Activated CD4-positive, alpha-beta memory T cell treated with anti-CD3 and anti-CD28 coated beads, Interleukin-2, amount 10 ng/mL, durations not matched to agents 7 days and 5 days (primary cell): ENCODE measurements around the gene RRAS2. TPM values are rescaled to one million over a fixed set of nuclear protein-coding genes. Genes with fewer than 3 reads are reported as not detected.

Source experiments
- CTCF ChIA-PET: fragments of 350-600 bp; sonication (Branson Sonifier 250); formaldehyde crosslinking; loops from one replicate; lab custom pipeline; 2021; ENCODE audit warnings: antibody characterized with exemption, inconsistent platforms; lab: Charles Lee
- POLR2A ChIA-PET: fragments of 350-600 bp; sonication (Branson Sonifier 250); formaldehyde crosslinking; loops from one replicate; lab custom pipeline; 2021; ENCODE audit warnings: antibody characterized with exemption; lab: Charles Lee
- DNase-seq: peaks from one replicate; pipeline ENCODE4 v3.0.0-alpha.2; 2020
- H3K27ac Mint-ChIP-seq: one replicate; pipeline ENCODE4 v1.8.0; 2021; ENCODE audit warnings: mild to moderate bottlenecking, mixed read lengths
- H3K27me3 Mint-ChIP-seq: one replicate; pipeline ENCODE4 v1.8.0; 2021; ENCODE audit warnings: mixed read lengths
- H3K36me3 Mint-ChIP-seq: one replicate; pipeline ENCODE4 v1.8.0; 2021; ENCODE audit warnings: low read depth, mixed read lengths
- H3K4me1 Mint-ChIP-seq: one replicate; pipeline ENCODE4 v1.8.0; 2021; ENCODE audit warnings: mixed read lengths
- H3K4me3 Mint-ChIP-seq: one replicate; pipeline ENCODE4 v1.8.0; 2021; ENCODE audit warnings: mild to moderate bottlenecking, mixed read lengths
- H3K9me3 Mint-ChIP-seq: one replicate; pipeline ENCODE4 v1.8.0; 2021; ENCODE audit warnings: mixed read lengths
- total RNA-seq, 2 experiments: library from RNA; stranded (reverse); gene quantifications; one replicate each; pipeline ENCODE4 v1.2.3, GENCODE V29; 2021

The RRAS2 gene
- total RNA-seq, 2 experiments from 2014 or later: 55.7 to 58.5 TPM

DNA sequence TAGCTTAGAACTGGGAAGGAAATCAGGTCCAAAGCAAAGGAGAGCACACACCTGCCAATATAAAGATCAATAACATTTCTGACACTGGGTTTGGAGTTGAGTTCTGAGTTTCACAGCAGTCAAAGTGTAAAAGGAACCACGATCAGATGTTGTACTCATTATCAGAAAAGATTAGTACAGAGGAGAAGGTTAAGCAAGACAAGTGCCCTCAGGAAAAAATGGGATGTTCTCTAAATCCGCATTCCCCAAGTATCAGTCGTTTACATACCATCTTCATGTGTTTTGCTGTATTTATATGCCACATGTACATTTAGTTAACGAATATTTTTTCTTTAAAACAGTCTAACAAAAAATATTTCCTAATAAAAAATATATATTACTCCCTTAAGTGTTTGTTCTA is 23.0 kb upstream of the RRAS2 start:
- Mint-ChIP-seq H3K27ac (no peak overlapping the region), H3K4me3 (no peak overlapping the region), H3K9me3 (no peaks in the 10 kb centered on the region), H3K4me1 (peaks cover 22% of the 10 kb centered on the region), H3K36me3 (no peaks in the 10 kb centered on the region), H3K27me3 (peaks cover 9% of the 10 kb centered on the region)
- ChIA-PET CTCF (interaction anchor here (1.0 to 1.5 kb wide), 2 partner anchors 69 to 72 kb away, joined by 3 read pairs; no protein-coding TSS in a partner anchor), POLR2A (no interaction called here)
- no peak for DNase-seq

DNA sequence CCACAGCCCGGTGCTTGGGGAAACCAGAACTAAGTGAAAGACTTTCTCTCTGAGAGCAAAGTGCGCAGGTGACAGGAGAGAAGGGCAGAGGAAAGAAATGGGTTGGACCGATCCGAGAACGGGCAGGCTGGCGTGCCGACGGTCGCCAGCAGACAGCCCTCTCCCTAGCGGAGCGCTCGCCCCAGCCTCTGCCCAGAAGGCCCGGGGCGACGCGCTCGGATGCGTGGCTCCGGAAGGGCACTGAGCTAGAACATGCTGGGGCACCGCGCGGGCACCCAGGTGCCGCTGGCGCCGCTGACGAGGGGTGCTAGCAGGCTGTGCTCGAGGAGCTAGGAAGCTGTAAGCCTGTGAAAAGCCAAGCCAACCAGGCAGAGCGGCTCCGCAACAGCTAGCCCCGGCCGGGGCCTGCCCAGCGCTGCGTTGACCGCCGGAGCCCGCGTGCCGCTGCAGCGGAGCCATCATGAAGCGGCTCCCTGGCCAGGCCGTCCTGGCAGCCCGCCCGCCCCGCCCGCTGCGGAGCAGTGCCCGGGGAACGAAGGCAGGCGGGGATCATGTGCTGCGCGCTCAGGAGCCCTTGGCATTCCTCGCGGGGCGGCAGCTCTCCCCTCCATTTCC is 22.1 kb upstream of the RRAS2 start:
- Mint-ChIP-seq H3K27me3 (peaks cover 9% of the 10 kb centered on the region), H3K9me3 (no peaks in the 10 kb centered on the region), H3K27ac (no peak overlapping the region), H3K4me1 (peaks cover 28% of the 10 kb centered on the region), H3K4me3 (peak overlapping the region; percentile 60), H3K36me3 (no peaks in the 10 kb centered on the region)
- ChIA-PET CTCF (interaction anchor here (0.6 to 1.5 kb wide), 8 partner anchors 11 to 418 kb away, joined by 3 to 5 read pairs (median 3); no protein-coding TSS in a partner anchor), POLR2A (interaction anchor here (0.7 kb wide), 2 partner anchors 19 to 46 kb away, joined by 3 to 4 read pairs; no protein-coding TSS in a partner anchor)
- DNase-seq: peak; percentile 52

DNA sequence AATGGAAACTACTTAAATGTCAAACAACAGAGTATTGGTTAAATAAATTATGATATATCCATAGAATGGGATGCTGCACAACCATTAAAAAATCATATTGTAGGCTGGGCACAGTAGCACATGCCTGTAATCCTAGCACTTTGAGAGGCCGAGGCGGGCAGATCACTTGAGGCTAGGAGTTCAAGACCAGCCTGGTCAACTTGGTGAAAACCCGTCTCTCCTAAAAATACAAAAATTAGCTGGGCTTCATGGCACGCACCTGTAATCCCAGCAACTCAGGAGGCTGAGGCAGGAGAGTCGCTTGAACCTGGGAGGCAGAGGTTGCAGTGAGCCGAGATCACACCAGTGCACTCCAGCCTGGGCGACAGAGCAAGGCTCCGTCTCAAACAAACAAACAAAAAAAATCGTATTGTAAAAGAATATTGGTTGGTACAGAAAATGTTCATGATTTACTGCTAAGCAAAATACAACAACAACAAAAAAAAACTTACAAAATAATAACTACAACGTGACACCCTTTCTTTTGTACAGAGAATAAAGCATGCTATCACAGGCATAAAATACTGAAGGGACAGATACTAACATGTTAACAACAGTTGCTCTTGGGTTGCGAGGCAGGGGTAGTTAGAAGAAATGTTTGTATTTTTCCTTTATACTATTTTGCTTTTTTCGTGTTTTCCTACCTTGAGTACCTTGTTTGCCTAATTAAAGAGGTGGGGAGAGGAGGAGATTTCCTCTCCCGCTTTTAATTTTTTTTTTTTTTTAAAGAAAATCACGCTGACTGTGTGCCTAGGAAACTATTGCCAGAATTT is 21.3 kb upstream of the RRAS2 start:
- Mint-ChIP-seq H3K9me3 (no peaks in the 10 kb centered on the region), H3K36me3 (no peaks in the 10 kb centered on the region), H3K4me1 (peaks cover 34% of the 10 kb centered on the region), H3K4me3 (peak overlapping the region; percentile 60), H3K27ac (no peak overlapping the region), H3K27me3 (peaks cover 9% of the 10 kb centered on the region)
- POLR2A ChIA-PET: interaction anchor here (1.0 to 1.2 kb wide), 3 partner anchors 8 to 80 kb away, joined by 3 to 4 read pairs (median 3); no protein-coding TSS in a partner anchor
- no peak for DNase-seq
- CTCF ChIA-PET: interaction anchor here (0.6 to 1.5 kb wide), 6 partner anchors 8 to 417 kb away, joined by 3 to 4 read pairs (median 3); no protein-coding TSS in a partner anchor

DNA sequence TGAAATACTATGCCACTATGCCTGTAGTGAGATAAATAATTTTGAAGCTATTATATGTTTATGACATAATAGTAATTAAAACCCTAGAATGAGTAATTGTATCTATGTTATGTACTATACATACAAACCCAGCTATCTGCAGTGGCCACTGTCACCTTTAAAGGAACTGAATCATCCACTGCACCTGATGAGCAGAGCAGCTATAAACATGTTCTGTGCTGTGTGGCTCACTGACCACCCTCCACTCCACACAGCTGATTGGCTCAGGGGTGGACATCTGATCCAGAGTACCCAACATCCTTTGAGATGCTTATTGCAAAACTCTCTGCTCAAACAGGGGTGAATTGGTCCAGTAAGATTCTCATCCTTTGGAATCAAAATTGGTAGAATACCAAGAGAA is 19.2 kb upstream of the RRAS2 start:
- CTCF ChIA-PET: interaction anchor here (1.0 to 1.8 kb wide), 4 partner anchors 12 to 77 kb away, joined by 3 to 5 read pairs (median 4); no protein-coding TSS in a partner anchor
- H3K27ac Mint-ChIP-seq: no peak overlapping the region
- H3K4me3 Mint-ChIP-seq: no peak overlapping the region
- POLR2A ChIA-PET: interaction anchor here (1.2 to 1.3 kb wide), 3 partner anchors 9 to 36 kb away, joined by 3 to 4 read pairs (median 3); no protein-coding TSS in a partner anchor
- DNase-seq: no peak
- H3K4me1 Mint-ChIP-seq: peaks cover 54% of the 10 kb centered on the region
- peaks cover 9% of the 10 kb centered on the region for H3K27me3 Mint-ChIP-seq
- H3K9me3 Mint-ChIP-seq: no peaks in the 10 kb centered on the region
- H3K36me3 Mint-ChIP-seq: no peaks in the 10 kb centered on the region

DNA sequence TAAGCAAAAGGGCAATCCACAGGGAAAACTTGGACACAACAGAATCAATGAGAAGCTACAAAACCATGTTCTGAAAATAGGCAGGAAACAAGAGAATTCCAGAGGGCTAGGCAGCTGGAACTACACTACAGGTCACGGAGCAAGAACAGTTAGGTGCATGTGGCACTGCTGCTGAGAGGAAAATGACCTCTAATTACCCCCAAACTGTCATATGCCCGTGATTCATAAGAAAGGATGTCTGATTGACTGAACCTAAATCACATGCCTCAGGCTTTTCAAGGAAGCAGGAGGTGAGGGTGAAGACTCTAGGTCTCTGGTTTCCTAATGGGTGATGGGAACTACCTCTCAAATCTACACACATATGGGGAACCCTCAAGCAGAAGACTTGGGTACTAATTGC is 17.9 kb upstream of the RRAS2 start:
- no peaks in the 10 kb centered on the region for H3K9me3 Mint-ChIP-seq
- peaks cover 4% of the 10 kb centered on the region for H3K27me3 Mint-ChIP-seq
- H3K4me1 Mint-ChIP-seq: peaks cover 59% of the 10 kb centered on the region
- no peaks in the 10 kb centered on the region for H3K36me3 Mint-ChIP-seq
- no peak for DNase-seq
- H3K4me3 Mint-ChIP-seq: no peak overlapping the region
- CTCF ChIA-PET: interaction anchor here (1.8 kb wide), 1 partner anchor 76 kb away, joined by 4 read pairs; no protein-coding TSS in a partner anchor
- H3K27ac Mint-ChIP-seq: no peak overlapping the region
- POLR2A ChIA-PET: no interaction called here

DNA sequence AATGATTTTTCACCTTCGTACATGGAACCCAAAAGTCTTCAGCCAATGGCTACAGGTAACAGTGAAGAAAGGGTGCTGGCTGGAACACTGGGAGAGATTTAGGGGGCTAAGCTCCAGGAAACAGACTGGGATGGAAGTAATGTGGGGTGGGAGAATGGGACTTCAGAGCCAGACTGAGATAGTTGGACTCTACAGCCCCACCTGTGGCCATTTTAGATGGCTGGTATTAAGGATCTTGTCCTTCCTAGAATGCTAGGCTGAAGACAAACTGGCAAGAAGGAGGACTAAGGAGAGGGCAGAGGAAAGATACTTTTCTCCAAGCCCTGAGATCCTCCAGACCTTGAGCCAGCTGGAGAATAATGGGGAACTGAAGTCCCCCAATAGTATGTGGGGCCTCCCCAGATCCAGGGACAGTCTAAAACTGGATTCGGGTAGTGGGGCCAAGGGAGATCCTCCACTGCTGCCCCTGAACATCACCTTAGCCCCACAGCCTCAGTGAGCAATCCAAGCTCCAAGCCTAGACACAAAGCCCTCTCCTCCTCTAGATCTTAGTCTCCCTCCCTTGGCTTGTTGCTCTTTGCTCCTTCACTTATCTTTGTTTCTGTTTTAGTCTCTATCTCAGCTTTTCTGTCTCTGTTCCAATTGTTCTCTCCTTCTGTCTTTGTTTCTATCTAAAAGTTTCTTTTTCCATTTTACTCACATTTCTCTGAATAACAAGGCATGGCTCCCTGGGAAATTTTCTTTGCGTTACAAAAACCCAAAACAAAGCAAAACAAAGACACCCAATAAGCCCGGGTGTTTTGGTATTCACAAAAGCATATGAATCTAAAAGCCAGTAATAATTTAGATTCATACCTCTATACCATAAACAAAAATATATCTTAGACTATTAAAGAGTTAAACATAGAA is 16.2 kb upstream of the RRAS2 start:
- ChIA-PET POLR2A (interaction anchor here (0.8 to 2.0 kb wide), 6 partner anchors 8 to 72 kb away, joined by 3 to 8 read pairs (median 4); no protein-coding TSS in a partner anchor), CTCF (interaction anchor here (0.7 to 1.7 kb wide), 5 partner anchors 10 to 80 kb away, joined by 3 to 7 read pairs (median 4); no protein-coding TSS in a partner anchor)
- Mint-ChIP-seq H3K27ac (peak overlapping the region; percentile 72), H3K9me3 (no peaks in the 10 kb centered on the region), H3K36me3 (no peaks in the 10 kb centered on the region), H3K4me1 (peaks cover 56% of the 10 kb centered on the region), H3K27me3 (peaks cover 4% of the 10 kb centered on the region), H3K4me3 (peak overlapping the region; percentile 10)
- no peak for DNase-seq

DNA sequence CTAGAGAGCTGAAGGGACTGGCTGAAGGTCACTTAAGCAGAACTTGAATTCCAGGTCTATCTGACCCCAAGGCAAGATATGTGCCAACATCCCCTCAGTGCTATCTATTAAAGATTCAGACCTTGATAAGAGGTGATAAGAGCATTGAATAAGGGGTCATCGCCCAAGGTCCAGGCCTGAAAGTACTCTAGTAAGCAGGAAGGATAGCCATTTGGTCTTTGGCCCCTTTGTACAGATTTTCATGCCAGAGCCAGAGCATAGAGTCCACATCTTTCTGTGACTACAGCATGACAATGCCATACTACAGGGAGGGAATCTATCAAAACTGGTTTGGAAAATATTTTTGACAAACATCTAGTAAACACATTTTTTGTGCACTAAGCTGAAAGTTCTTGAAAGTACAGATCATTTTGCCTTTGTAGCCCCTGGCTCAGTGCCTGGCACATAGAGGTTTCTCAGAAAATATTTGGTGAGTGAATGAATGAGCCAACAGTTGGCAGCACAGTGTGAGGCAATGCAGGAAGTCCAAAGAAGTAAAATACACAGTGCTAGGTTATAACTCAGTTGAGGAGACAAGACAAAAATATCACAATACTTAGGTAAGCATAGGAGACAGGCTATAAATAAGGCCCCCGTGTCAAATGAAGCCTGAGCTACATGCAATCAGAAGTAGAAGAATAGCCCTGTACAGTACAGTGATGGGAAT is 15.1 kb upstream of the RRAS2 start:
- Mint-ChIP-seq H3K27me3 (peaks cover 4% of the 10 kb centered on the region), H3K36me3 (no peaks in the 10 kb centered on the region), H3K9me3 (no peaks in the 10 kb centered on the region), H3K4me1 (peaks cover 60% of the 10 kb centered on the region), H3K27ac (peak overlapping the region; percentile 13), H3K4me3 (no peak overlapping the region)
- no peak for DNase-seq
- ChIA-PET CTCF (interaction anchor here (0.7 to 1.7 kb wide), 4 partner anchors 30 to 81 kb away, joined by 4 to 7 read pairs (median 4); no protein-coding TSS in a partner anchor), POLR2A (interaction anchor here (0.8 to 2.0 kb wide), 8 partner anchors 7 to 71 kb away, joined by 3 to 8 read pairs (median 3); no protein-coding TSS in a partner anchor)

DNA sequence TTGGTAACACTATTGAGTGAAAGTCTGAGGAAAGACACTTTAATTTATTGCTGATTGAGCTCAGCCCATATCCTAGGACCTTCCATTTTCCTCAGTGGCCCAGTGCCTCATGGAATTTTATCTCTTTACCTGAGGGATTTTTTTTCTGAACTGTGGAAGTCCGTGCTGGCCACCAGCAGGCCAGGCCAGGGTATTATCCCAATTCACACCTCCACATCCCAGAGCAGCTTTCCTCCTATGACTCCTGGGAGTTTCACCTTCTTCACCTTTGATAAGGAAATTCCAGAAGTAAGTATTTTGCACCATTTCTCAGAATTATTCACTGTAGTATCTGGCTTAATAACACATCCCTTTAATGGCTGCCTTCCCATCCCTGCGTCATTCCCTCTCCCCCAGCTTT is 13.0 kb upstream of the RRAS2 start:
- CTCF ChIA-PET: no interaction called here
- H3K27ac Mint-ChIP-seq: no peak overlapping the region
- H3K4me1 Mint-ChIP-seq: peaks cover 69% of the 10 kb centered on the region
- H3K9me3 Mint-ChIP-seq: no peaks in the 10 kb centered on the region
- H3K36me3 Mint-ChIP-seq: no peaks in the 10 kb centered on the region
- no peaks in the 10 kb centered on the region for H3K27me3 Mint-ChIP-seq
- DNase-seq: no peak
- POLR2A ChIA-PET: no interaction called here
- H3K4me3 Mint-ChIP-seq: no peak overlapping the region

DNA sequence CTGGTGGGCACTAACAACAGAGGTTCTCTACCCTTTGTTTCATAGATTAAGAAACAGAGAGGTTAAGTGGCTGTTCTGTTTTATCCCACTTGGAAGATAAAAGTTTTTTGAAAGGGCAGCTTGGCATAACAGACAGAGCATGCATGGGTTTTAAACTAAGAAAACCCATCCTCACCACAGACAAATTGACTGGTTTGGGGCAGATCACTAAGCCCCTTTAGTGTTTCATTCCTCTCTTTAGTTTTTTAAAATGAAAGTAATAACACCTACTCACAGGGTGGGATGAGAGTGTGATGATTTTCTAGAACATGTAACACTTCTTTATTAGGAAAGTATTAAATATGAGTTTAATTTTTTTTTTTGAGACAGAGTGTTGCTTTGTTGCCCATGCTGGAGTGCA is 12.3 kb upstream of the RRAS2 start:
- Mint-ChIP-seq H3K27me3 (no peaks in the 10 kb centered on the region), H3K4me1 (peaks cover 67% of the 10 kb centered on the region), H3K9me3 (no peaks in the 10 kb centered on the region), H3K36me3 (no peaks in the 10 kb centered on the region), H3K27ac (no peak overlapping the region), H3K4me3 (no peak overlapping the region)
- ChIA-PET POLR2A (no interaction called here), CTCF (interaction anchor here (0.8 kb wide), 1 partner anchor 67 kb away, joined by 3 read pairs; no protein-coding TSS in a partner anchor)
- DNase-seq: no peak

DNA sequence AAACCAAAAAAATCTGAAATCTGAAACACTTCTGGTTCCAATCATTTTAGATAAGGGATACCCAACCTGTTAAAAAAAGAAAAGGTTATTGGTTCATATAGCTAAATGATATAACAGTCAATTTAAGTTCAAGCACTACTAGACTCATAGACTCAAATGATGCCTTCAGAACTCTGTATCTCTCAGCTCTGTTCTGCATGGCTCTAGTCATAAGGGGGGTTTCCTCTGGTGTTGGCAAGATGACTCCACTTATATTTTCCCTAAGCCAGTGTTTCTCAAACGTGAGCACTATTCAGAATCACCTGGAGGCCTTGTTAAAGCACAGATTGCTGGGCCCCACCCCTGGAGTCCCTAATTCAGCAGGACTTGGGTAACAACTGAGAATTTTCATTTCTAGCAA is 11.5 kb upstream of the RRAS2 start:
- no peaks in the 10 kb centered on the region for H3K36me3 Mint-ChIP-seq
- POLR2A ChIA-PET: no interaction called here
- CTCF ChIA-PET: interaction anchor here (0.8 to 1.1 kb wide), 2 partner anchors 11 to 66 kb away, joined by 3 read pairs; no protein-coding TSS in a partner anchor
- H3K9me3 Mint-ChIP-seq: no peaks in the 10 kb centered on the region
- no peak for DNase-seq
- no peak overlapping the region for H3K27ac Mint-ChIP-seq
- no peak overlapping the region for H3K4me3 Mint-ChIP-seq
- H3K27me3 Mint-ChIP-seq: no peaks in the 10 kb centered on the region
- peaks cover 69% of the 10 kb centered on the region for H3K4me1 Mint-ChIP-seq

DNA sequence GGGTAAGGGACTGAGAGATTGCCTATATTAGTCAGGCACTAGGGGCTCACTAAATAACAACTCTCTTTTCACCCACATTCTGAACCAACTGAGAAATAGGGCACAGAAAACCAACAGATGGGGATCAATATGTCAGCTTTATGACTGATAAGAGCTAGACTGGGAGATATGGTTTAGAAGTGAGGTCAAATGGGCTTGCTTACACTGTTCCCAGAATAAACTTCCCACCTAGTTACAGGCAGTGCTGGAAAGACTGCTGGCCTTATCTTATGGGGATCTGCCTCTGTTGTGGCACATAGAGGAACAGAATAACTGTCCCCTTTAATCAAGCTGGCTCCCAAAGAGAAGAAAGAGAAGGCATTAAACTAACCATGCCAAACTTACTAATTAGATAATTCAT is 10.6 kb upstream of the RRAS2 start:
- no peaks in the 10 kb centered on the region for H3K27me3 Mint-ChIP-seq
- no peaks in the 10 kb centered on the region for H3K9me3 Mint-ChIP-seq
- H3K4me3 Mint-ChIP-seq: no peak overlapping the region
- no peak overlapping the region for H3K27ac Mint-ChIP-seq
- H3K4me1 Mint-ChIP-seq: peaks cover 60% of the 10 kb centered on the region
- ChIA-PET CTCF (interaction anchor here (0.5 to 1.4 kb wide), 4 partner anchors 11 to 538 kb away, joined by 3 to 7 read pairs (median 3); no protein-coding TSS in a partner anchor), POLR2A (interaction anchor here (0.5 to 1.5 kb wide), 2 partner anchors 8 to 24 kb away, joined by 3 read pairs; no protein-coding TSS in a partner anchor)
- no peak for DNase-seq
- H3K36me3 Mint-ChIP-seq: no peaks in the 10 kb centered on the region
